SK-N-MC (cell line): ENCODE data around the gene IL22.

ENCODE experiments used
- EZH2 ChIP-seq: fragments of 200-600 bp; sonication (generic); IDR thresholded peaks from one replicate; pipeline ENCODE4 v1.6.1; 2017; ENCODE audit warnings: antibody characterized with exemption
- FOXP2 ChIP-seq: optimal IDR thresholded peaks from 2 replicates; pipeline ENCODE3; 2011; ENCODE audit warnings: mild to moderate bottlenecking, moderate library complexity; ENCODE audit not compliant: insufficient read depth; ENCODE audit errors: extremely low read length, control extremely low read depth
- POLR2AphosphoS5 ChIP-seq: IDR thresholded peaks from 2 replicates; pipeline ENCODE4 v1.6.1; 2012; ENCODE audit warnings: mild to moderate bottlenecking, low read depth, low read length, borderline replicate concordance

DNA sequence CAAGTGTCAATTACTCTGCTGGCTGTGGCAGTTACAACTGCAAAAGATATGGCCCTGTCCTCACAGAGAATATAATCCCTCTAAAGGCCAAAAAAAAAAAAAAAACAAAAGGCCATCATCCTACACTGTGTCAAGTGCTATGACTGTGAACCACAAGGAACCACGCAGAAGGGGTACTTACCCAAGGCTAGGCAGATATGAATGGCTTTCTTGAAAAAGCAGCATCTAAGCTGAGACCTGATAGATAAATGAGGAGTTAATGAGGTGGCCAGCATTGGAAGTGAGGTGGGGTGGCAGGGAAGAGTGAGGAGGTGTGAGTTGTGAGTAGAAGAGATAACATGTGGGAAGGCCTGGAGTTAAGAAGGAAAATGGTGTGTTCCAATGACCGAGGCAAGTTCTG is 16.4 kb upstream of the IL22 start:
- no peak for TF ChIP-seq POLR2AphosphoS5
- TF ChIP-seq EZH2, result no peak
- no peak for TF ChIP-seq FOXP2
